COLO829 (cell line): ENCODE measurements around the gene NLRP9.
"Not testable (repeated sequence)": the region's sequence is repeated elsewhere in the genome, so short reads cannot be mapped to it uniquely, and the experiment has no call there.

Experiments used
- DNase-seq: peaks from one replicate; pipeline ENCODE4 v3.0.0; 2012; ENCODE audit warnings: low spot score

Gene NLRP9

DNA sequence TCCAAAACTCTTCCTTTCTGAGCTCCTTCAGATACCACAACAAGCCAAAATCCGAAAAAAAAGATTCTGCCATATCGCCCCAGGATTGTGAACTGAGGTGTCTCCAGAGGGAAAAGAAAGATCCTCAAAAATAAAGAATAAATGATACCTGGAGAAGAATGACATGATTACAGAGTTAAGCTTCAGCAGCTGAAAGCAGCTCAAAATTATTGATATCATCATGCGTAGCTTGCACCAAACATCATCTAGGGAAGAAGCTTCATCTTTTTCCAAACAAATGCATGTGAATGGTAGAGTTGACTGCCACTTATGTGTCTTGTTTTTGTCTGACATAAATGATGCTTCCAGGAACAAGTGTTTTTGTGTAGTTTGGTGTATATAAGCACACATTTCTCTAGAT lies at the start of gene NLRP9:
Gene NLRP9 (minus strand): TSS at position 101 of the 400 bp plus-strand sequence. CDS start 28 bp downstream, at position 73.
- DNase-seq: no peak

DNA sequence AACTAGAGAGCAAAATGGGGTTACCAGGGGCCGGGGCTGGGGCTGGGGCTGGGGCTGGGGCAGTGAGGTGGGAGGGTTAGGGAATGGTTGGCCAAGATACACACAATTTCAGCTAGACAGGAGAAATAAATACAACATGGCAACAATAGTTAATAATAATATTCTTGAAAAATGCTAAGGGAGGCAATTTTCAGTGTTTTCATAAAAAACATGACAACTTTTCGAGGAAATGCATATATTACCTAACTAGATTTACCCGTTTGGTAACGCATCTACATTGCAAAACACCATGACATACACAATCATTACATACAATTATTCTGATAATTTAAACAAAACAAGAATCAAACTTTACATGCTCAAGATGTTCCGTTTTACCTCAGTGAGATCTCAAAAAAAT lies 42.9 kb upstream of the NLRP9 start:
- no peak for DNase-seq

DNA sequence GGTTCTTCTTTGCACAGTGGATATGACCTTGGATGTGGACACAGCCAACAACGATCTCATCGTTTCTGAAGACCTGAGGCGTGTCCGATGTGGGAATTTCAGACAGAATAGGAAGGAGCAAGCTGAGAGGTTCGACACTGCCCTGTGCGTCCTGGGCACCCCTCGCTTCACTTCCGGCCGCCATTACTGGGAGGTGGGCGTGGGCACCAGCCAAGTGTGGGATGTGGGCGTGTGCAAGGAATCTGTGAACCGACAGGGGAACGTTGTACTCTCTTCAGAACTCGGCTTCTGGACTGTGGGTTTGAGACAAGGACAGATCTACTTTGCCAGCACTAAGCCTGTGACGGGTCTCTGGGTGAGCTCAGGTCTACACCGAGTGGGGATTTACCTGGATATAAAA lies 40.1 kb upstream of the NLRP9 start:
- DNase-seq: no peak

DNA sequence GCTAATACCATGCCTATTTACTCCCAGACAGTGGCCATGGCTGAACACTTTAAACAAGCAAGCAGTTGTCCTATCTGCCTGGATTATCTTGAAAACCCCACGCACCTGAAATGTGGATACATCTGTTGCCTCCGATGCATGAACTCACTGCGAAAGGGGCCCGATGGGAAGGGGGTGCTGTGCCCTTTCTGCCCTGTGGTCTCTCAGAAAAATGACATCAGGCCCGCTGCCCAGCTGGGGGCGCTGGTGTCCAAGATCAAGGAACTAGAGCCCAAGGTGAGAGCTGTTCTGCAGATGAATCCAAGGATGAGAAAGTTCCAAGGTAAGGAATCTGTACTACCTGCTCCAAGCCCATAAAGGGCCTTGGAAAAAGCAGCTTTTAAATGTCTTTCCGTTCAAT lies 39.3 kb upstream of the NLRP9 start:
- no peak for DNase-seq

DNA sequence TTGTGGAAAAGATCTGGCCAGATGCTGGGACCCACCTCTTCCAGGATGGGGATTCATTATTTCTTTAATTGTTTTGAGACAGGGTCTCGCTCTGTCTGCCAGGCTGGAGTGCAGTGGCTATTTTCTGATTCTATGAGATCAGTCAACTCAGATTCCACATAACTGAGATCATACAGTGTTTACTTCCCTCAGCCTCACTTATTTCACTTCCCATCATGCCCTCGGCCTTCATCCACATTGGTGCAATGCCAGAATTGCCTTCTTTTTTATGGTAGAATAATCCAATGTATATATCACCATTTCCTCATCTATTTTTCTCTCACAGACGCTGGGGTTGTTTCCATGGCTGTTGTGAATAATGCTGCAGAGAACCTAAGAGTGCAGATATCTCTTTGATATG lies 31.4 kb upstream of the NLRP9 start:
- DNase-seq: not testable (repeated sequence)

DNA sequence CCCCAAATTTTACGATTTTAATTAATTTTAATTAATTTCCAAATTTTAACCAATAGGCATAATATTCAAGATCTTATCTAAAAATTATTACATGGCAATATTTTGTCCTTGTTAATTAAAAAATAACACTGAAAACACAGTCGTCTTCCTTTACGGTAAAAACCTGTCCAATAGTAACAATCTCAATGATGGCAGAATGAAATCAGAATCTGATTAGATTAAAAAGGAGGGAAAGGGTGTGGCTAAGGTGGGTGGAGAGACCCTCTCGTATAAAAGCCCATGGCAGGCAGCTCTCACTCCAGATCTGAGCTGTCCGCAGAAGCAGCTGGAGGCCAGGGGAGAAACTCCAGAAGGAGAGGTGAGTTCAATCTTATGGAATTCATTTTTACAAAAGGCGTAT lies 30.6 kb upstream of the NLRP9 start, which contains the start of gene RFPL4AL1:
Gene RFPL4AL1 (plus strand): TSS at position 301 of the 400 bp plus-strand sequence. CDS start 2,687 bp downstream, outside the sequence.
- DNase-seq: not testable (repeated sequence)

DNA sequence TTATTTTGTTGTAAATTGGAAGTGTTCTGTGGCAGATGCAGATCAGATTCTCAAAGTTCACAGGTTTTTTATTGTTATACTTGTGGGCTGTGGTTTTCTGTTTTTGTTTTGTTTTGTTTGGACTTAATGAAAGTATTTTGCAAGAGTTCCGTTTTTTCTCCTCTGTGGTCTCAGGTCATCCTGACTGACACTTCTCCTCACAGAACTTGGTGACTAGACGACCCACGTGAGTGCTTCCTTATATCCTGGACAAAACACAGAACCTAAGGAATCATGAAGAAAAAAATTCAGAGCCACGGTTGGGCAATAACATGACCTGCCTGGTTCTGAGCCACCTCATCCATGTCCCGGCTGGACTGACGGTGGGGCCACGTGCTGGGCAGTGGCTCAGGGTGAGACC lies 28.3 kb upstream of the NLRP9 start:
- no peak for DNase-seq

DNA sequence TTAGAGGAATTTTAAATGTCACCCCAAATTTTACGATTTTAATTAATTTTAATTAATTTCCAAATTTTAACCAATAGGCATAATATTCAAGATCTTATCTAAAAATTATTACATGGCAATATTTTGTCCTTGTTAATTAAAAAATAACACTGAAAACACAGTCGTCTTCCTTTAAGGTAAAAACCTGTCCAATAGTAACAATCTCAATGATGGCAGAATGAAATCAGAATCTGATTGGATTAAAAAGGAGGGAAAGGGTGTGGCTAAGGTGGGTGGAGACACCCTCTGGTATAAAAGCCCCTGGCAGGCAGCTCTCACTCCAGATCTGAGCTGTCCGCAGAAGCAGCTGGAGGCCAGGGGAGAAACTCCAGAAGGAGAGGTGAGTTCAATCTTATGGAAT lies 20.6 kb upstream of the NLRP9 start, which contains the start of gene RFPL4A:
Gene RFPL4A (plus strand): TSS at position 301 of the 400 bp plus-strand sequence. CDS start 2,704 bp downstream, outside the sequence.
- not testable (repeated sequence) for DNase-seq

DNA sequence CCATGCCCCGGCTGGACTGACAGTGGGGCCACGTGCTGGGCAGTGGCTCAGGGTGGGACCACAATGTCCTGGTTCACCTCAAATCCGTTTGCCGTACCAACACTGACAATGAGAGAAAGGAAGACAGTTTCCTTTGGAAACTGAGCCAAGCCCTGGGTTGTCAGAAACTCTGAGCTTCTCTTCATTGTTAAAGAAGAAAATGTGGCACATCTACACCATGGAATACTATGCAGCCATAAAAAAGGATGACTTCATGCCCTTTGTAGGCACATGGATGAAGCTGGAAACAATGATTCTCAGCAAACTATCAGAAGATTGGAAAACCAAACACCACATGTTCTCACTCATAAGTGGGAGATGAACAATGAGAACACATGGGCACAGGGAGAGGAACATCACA lies 18.6 kb upstream of the NLRP9 start:
- not testable (repeated sequence) for DNase-seq

DNA sequence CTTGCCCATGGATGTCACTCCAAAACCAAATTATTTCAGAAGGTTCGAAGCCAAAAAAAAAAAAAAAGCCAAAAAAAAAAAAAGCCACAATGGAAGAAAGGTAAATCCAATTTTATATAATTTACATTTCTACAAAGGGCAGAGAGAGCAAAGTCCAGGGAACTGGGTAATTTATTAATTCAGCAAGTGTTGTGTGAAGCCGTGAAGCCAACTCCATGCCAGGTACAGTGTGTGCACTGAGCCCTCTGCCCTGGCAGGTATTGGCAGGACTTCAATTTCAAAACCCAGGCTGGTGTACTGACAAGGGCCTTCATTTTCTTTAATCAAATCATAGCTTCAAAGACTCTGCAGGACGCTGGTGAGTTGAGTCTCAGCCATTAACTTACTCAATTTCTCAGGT lies 15.2 kb upstream of the NLRP9 start:
- no peak for DNase-seq

DNA sequence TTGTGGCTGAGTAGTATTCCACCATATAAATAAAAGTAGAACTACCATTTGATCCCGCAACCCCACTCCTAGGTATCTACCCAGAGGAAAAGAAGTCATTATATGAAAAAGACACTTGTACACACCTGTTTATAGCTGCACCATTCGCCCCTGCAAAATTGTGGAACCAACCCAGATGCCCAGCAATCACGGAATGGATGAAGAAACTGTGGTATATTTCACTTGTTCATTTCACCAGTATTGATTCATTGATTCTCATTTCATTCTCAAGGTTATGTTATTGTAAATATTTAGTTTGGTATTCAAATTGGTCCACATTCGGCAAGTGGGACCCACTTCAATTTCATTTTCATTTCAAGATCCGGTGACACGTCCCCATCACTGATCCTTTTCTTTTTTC lies 12.5 kb upstream of the NLRP9 start:
- DNase-seq: no peak

DNA sequence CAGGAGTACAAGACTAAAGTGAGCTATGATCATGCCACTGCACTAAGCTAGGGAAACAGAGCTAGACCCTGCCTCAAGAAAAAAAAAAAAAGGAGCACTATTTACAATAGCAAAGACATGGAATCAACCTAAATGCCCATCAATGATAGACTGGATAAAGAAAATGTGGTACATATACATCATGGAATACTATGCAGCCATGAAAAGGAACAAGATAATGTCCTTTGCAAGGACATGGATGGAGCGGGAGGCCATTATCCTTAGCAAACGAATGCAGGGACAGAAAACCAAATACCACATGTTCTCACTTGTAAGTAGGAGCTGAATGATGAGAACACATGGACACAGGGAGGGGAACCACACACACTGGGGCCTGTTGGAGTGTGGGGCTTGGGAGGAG lies 7.8 kb downstream of the NLRP9 start:
- DNase-seq: not testable (repeated sequence)

DNA sequence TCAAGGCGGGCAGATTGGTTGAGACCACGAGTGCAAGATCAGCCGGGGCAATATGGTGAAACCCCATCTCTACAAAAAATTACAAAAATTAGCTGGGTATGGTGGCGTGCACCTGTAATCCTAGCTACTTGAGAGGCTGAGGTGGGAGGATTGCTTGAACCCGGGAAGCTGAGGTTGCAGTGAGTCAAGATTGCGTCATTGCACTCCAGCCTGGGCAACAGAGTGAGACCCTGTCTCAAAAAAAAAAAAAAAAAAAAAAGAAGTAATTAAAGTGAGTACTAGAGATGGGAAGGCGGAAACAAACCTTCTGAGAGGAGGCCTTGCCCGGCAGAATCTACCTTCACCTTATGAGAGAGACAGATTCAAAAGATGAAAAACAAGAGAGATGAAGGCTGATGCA lies 14.7 kb downstream of the NLRP9 start:
- no peak for DNase-seq

DNA sequence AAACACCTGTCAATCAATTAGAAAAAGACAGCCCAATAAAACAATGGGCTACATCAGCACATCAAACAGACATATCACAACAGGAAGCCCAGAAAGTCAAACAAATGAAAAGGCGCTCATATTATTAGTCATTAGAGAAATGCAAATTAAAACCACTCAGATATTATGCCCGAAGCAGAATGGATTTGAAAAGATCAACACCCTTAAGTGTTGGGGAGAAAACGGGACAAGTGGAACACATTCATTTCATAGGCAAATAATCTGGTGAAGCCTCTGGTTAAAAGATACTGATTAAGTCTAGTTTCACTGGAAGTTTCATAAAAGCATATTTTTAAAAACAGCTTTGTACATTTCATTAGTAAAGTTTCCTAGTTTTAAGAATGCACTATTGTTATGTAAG lies 17.4 kb downstream of the NLRP9 start:
- DNase-seq: no peak

DNA sequence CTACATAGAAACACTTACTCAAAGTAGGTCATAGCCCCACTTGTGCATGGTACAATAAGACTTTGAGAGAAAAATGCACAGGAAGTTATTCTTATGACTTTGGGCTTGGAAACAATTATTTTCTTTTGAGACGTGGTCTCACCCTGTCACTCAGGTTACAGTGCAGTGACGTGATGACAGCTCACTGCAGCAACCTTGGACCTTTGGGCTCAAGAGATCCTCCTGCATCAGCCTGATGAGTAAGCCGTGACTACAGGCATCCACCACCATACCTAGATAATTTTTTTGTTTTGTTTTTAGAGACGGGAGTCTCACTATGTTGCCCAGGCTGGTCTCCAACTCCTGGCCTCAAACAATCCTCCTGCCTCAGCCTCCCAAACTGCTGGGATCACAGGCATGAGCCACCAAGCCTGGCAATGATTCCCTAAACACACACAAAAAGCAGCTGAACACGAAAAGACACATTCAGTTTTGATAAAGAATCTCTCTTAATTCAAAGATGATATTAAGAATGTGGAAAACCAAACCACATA lies 17.9 kb downstream of the NLRP9 start:
- no peak for DNase-seq

DNA sequence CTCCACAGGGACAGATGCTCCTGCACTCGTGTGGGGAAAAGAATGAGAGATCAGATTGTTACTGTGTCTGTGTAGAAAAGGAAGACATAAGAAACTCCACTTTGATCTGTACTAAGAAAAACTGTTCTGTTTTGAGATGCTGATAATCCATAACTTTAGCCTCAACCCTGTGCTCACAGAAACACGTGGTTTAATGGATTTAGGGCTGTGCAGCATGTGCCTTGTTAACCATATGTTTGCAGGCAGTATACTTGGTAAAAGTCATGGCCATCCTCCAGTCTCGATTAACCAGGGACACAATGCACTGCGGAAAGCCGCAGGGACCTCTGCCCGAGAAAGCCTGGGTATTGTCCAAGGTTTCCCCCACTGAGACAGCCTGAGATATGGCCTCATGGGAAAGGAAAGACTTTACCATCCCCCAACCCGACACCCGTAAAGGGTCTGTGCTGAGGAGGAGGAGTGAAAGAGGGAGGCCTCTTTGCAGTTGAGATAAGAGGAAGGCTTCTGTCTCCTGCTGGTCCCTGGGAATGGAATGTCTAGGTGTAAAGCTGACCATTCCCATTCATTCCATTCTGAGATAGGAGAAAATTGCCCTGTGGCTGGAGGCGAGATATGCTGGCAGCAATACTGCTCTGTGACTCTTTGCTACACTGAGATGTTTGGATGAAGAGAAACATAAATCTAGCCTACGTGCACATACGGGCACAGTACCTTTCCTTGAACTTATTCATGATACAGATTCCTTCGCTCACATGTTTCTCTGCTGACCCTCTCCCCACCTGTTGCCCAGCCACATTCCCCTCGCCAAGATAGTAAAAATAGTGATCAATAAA lies 20.1 kb downstream of the NLRP9 start:
- not testable (repeated sequence) for DNase-seq

DNA sequence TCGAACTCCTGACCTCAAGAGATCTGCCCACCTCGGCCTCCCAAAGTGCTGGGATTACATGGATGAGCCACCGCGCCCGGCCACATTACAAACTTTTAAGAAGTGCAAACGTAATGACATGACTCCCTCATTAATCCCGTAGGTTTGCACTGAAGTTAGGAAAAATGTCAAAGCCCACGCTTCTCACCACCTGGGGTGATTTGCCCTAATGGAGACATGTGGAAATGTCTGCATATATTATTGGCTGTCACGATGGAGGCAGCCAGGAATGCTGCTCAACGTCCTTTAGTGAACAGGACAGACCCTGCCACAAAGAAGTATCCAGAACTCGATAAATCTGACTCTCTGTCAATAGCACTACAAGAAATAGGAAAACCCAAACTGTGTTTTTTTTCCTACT lies 21.0 kb downstream of the NLRP9 start:
- no peak for DNase-seq

DNA sequence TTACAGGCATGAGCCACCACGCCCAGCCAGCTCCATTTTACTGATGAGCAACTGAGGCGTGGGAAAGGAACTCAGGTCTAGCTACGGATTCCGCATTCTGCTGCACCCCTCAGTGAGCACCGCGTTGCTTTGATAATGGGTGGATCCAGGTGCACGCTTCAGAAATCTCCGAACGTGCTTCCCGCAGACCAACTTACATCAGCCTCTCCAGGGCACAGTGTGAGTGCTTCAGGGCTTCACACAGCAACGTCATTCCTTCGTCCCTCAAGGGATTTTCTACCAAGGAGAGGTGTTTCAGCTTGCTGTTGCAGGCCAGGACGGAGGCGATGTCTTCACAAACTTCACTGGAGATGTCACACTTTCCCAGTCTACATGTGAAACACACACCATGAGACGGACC lies 21.7 kb downstream of the NLRP9 start:
- DNase-seq: no peak

DNA sequence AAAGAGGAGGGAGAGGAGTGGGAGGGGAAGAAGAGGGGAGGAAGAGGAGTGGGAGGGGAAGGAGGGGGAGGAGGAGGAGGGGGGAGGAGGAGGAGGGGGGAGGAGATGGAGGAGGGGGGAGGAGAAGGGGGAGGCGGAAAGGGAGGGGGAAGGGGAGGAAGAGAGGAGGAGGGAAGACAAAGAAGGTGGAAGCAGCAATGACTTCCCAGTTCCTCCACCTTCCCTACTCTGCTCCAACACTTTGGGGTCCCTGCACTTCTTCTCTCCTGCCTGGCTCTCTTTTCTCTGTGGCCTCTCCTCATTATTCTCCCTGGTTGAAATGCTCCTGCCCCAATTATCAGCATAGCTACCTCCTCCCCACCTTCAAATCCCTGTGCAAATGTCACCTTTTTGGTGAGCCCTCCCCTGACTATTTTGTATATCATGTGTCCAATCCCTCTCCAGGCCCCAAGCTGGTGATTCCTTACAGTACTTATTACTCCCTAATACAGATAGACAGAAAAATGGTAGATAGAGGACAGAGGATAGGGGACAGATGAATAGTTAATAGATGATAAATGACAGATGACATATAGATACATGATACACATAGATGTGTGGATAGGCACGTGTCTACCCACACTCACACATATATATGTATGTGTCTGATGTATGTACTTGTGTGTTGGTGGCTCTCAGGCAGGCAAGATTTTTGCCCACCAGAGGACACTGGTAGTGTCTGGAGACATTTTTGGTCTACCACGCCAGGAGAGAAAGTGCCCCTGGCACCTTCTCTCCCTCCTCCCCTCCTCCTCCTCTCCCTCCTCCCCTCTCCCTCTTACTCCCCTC lies 25.2 kb downstream of the NLRP9 start:
- DNase-seq: no peak

DNA sequence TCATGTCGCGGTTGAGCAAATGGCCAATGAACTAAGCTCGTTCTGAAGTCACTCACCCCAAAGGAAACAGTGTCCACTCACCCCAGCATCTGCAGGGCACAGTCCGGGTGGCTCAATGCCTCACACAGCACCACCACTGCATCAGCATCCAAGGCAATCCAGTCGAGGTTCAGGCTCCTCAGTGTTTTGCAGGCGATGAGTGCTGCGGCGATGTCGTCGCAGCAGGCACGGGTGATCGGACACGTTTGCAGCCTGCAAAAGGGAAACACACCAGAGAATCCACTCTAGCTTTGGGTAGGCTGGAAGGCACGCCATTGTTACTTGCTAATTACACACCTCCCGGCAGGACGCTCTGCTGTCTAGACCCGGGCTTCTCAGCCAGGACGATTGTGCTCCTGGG lies 26.5 kb downstream of the NLRP9 start:
- DNase-seq: no peak

DNA sequence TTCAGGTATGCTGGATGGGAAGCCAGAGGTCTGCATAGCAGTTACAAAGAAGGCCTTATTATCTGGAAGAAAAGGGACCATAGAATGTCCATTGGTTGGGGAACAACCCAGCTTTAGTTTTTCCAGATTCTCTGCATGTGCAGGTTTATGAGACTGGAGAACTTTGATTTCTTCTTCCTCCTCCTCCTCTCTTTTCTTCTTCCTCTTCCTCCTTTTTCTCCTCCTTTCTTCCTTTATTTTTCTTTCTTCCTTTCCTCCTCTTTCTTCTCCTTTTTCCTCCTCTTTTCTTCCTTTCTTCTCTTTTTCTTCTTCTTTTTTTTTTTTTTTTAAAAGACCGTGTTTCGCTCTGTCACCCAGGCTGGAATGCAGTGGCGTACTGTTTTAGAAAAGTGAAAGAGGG lies 32.2 kb downstream of the NLRP9 start:
- no peak for DNase-seq

DNA sequence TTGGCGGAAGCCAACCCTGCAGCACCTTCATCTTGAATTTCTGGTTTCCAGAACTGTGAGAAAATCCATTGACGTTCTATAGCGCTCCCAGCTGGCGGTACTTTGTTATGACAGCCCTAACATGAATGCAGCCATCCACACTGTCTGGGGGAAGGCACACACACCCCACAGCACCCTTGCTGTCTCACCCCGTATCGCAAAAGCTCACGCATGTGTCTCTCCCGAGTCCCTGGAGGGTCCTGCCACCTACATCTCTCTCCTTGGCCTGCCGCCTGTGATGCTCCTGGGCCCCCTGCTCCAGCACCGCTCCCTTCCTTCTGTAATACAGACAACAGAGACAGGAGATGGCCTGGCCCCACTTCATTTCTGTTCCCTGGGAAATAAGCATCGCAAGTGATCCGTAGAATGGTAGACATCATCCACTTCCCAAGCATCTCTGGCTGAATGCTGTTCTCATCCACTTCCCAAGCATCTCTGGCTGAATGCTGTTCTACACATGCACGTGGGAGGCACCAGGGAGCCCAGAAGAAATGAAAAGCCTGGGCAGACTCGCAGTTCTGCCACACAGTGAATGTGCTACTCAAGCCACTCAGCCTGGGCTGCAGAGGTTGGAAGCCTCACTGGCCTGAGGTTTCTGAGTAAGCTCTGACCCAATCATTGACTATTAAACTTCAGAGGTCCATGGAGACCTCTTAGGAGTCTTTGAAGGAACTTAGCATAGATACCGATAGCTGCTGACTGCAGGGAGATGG lies 33.5 kb downstream of the NLRP9 start:
- no peak for DNase-seq
